Stimulated activated CD4-positive, alpha-beta T cell treated with anti-CD3 and anti-CD28 coated beads, Interleukin-2, amount 100 ng/mL, for 24 hours (primary cell): ENCODE results near the gene AKR1C8.
"Not testable (repeated sequence)": the region's sequence is repeated elsewhere in the genome, so short reads cannot be mapped to it uniquely, and the experiment has no call there.

Source experiments
- DNase-seq, 2 donors: peaks; one replicate each; pipeline ENCODE4 v3.0.0-alpha.2; 2020

The AKR1C8 gene

GRCh38 chr10:5184987-5185775, at the start of gene AKR1C8:
Gene AKR1C8 (minus strand): TSS chr10:5185150. CDS start chr10:5185104, 46 bp downstream.
- no peak for DNase-seq

GRCh38 chr10:5234106-5234860, 49.3 kb upstream of the AKR1C8 start:
- no peak for DNase-seq

- DNase-seq: no peak
Measured at GRCh38 chr10:5233324-5233723, 48.4 kb upstream of the AKR1C8 start.

- no peak for DNase-seq
Measured at GRCh38 chr10:5229019-5229418, 44.1 kb upstream of the AKR1C8 start.

GRCh38 chr10:5222942-5223341, 38.0 kb upstream of the AKR1C8 start:
- DNase-seq: not testable (repeated sequence)

- DNase-seq: no peak
Measured at GRCh38 chr10:5219262-5219661, 34.3 kb upstream of the AKR1C8 start.

GRCh38 chr10:5216801-5217200, 31.9 kb upstream of the AKR1C8 start:
- DNase-seq: no peak

- no peak for DNase-seq
Measured at GRCh38 chr10:5211696-5212536, 27.0 kb upstream of the AKR1C8 start.

- peak in 1 of 2 donors; percentile 4 for DNase-seq
Measured at GRCh38 chr10:5210261-5210660, 25.3 kb upstream of the AKR1C8 start.

GRCh38 chr10:5209776-5210175, 24.8 kb upstream of the AKR1C8 start:
- DNase-seq: not testable (repeated sequence)

- DNase-seq: no peak
Measured at GRCh38 chr10:5206799-5207198, 21.8 kb upstream of the AKR1C8 start.

GRCh38 chr10:5199398-5199797, 14.4 kb upstream of the AKR1C8 start:
- no peak for DNase-seq

- no peak for DNase-seq
Measured at GRCh38 chr10:5198386-5198785, 13.4 kb upstream of the AKR1C8 start.

GRCh38 chr10:5196702-5197113, 11.8 kb upstream of the AKR1C8 start, which contains the start of gene AKR1C4:
Gene AKR1C4 (plus strand): TSS chr10:5196837. CDS start chr10:5196868, 31 bp downstream.
- no peak for DNase-seq

- DNase-seq: no peak
Measured at GRCh38 chr10:5195727-5196374, 10.9 kb upstream of the AKR1C8 start.

GRCh38 chr10:5194431-5194830, 9.5 kb upstream of the AKR1C8 start:
- DNase-seq: no peak

- DNase-seq: no peak
Measured at GRCh38 chr10:5188358-5188757, 3.4 kb upstream of the AKR1C8 start.

- DNase-seq: no peak
Measured at GRCh38 chr10:5187867-5188266, 2.9 kb upstream of the AKR1C8 start.

GRCh38 chr10:5183923-5184322, 1.0 kb downstream of the AKR1C8 start:
- no peak for DNase-seq

GRCh38 chr10:5180503-5180902, 4.4 kb downstream of the AKR1C8 start:
- not testable (repeated sequence) for DNase-seq

GRCh38 chr10:5175581-5175980, 9.4 kb downstream of the AKR1C8 start:
- not testable (repeated sequence) for DNase-seq

- peak in 1 of 2 donors; percentile 29 for DNase-seq
Measured at GRCh38 chr10:5168897-5169420, 16.0 kb downstream of the AKR1C8 start.
